DND-41 (cell line): ENCODE measurements around the gene ACBD6.

ENCODE experiments used
- ATAC-seq: fragments of 200-7000 bp; cut with Tn5 transposase; 3 replicates; pipeline ENCODE4 v1.9.1; 2021; ENCODE audit warnings: low read depth; ENCODE audit not compliant: insufficient read depth
- DNase-seq: peaks from one replicate; pipeline ENCODE4 v3.0.0-alpha.2; 2020
- H2AFZ ChIP-seq: 2 replicates; pipeline ENCODE4 v1.6.0; 2012; ENCODE audit warnings: low read depth, low read length
- H3K27ac ChIP-seq: 2 replicates; pipeline ENCODE4 v1.5.1; 2012; ENCODE audit warnings: low read length, inconsistent platforms
- H3K27me3 ChIP-seq: fragments of 200-600 bp; sonication (generic); 2 replicates; pipeline ENCODE4 v1.6.0; 2012; ENCODE audit warnings: low read length, mild to moderate bottlenecking, inconsistent platforms; ENCODE audit not compliant: insufficient read depth, poor library complexity
- H3K36me3 ChIP-seq: 2 replicates; pipeline ENCODE4 v1.5.1; 2012; ENCODE audit warnings: low read length, inconsistent platforms; ENCODE audit not compliant: insufficient read depth
- H3K4me1 ChIP-seq: 2 replicates; pipeline ENCODE4 v1.5.1; 2012; ENCODE audit warnings: mild to moderate bottlenecking, low read length; ENCODE audit not compliant: insufficient read depth
- H3K4me2 ChIP-seq: 2 replicates; pipeline ENCODE4 v1.6.0; 2012; ENCODE audit warnings: mild to moderate bottlenecking, moderate library complexity, low read length, inconsistent platforms; ENCODE audit not compliant: insufficient read depth
- H3K4me3 ChIP-seq, 2 experiments: fragments of 200-600 bp in 1 of 2; shearing (Covaris generic) in 1 of 2; 2 replicates each; pipeline ENCODE4 v1.5.1; 2012 to 2016; ENCODE audit warnings: inconsistent platforms in 2 of 2, low read length in 2 of 2, mild to moderate bottlenecking in 2 of 2, low read depth in 1 of 2, moderate library complexity in 1 of 2
- H3K79me2 ChIP-seq: 2 replicates; pipeline ENCODE4 v1.6.0; 2012; ENCODE audit warnings: low read length, inconsistent platforms; ENCODE audit not compliant: insufficient read depth
- H3K9ac ChIP-seq: 2 replicates; pipeline ENCODE4 v1.6.0; 2012; ENCODE audit warnings: low read depth, mild to moderate bottlenecking, inconsistent platforms, low read length, moderate library complexity
- H3K9me3 ChIP-seq: 2 replicates; pipeline ENCODE4 v1.5.1; 2012; ENCODE audit warnings: low read length, moderate library complexity, mild to moderate bottlenecking, inconsistent platforms; ENCODE audit not compliant: insufficient read depth, severe bottlenecking
- H4K20me1 ChIP-seq: 2 replicates; pipeline ENCODE4 v1.6.0; 2012; ENCODE audit warnings: low read length; ENCODE audit not compliant: insufficient read depth
- EZH2 ChIP-seq: IDR thresholded peaks from 3 replicates; pipeline ENCODE4 v1.6.1; 2012; ENCODE audit warnings: borderline replicate concordance, low read depth, mild to moderate bottlenecking, moderate library complexity, low read length, inconsistent platforms; ENCODE audit not compliant: severe bottlenecking
- TF ChIP-seq, protein P1 (sequence below): IDR thresholded peaks from 2 replicates; pipeline ENCODE4 v1.5.1; 2012; ENCODE audit warnings: borderline replicate concordance, low read length, moderate library complexity, mild to moderate bottlenecking; ENCODE audit not compliant: poor library complexity, severe bottlenecking; ENCODE audit errors: extremely low read depth

Gene ACBD6

DNA sequence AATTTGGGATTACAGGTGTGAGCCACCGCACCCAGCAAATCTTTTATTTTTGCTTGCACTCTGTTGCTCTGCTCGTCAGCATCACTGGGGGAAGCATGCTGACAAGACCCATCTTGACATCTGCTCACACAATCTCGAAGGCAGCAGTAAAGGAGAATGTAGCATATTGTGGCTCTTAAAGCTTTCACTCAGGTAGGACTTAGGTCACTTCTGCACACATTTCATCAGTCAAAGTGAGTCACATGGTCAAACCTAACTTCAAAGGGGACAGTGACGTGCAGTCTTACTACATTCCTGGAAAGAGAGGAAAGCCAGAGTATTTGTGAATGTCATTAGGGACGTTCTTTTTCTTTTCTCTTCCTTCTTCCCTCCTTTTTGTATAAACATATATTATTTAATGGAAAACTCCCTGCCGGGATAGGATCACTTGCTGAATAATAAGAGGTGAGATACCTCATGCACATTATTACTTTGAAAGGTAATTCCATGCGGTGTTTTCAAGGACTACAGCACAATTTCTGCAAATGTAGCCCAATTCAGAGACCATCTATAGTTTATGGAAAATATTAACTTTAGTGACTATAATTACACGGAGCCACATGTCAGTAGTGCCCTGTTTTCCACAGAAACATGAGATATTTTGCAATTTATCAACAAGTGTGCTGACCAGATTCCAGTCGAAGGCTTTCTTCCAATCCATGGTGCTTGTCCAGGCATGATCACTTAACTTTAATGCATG is 19.3 kb upstream of the ACBD6 start:
- Histone ChIP-seq H4K20me1 (no peaks in the 10 kb centered on the region), H3K4me1 (no peaks in the 10 kb centered on the region), H3K4me2 (no peak overlapping the region), H3K9me3 (no peaks in the 10 kb centered on the region), H3K27me3 (no peaks in the 10 kb centered on the region), H3K27ac (no peak overlapping the region), H3K79me2 (no peaks in the 10 kb centered on the region), H3K9ac (no peak overlapping the region), H3K4me3 (no peak overlapping the region), H2AFZ (no peak overlapping the region), H3K36me3 (no peaks in the 10 kb centered on the region)
- DNase-seq (no peak), ATAC-seq (no peak)
- no peak for TF ChIP-seq EZH2
- TF ChIP-seq, protein P1, sequence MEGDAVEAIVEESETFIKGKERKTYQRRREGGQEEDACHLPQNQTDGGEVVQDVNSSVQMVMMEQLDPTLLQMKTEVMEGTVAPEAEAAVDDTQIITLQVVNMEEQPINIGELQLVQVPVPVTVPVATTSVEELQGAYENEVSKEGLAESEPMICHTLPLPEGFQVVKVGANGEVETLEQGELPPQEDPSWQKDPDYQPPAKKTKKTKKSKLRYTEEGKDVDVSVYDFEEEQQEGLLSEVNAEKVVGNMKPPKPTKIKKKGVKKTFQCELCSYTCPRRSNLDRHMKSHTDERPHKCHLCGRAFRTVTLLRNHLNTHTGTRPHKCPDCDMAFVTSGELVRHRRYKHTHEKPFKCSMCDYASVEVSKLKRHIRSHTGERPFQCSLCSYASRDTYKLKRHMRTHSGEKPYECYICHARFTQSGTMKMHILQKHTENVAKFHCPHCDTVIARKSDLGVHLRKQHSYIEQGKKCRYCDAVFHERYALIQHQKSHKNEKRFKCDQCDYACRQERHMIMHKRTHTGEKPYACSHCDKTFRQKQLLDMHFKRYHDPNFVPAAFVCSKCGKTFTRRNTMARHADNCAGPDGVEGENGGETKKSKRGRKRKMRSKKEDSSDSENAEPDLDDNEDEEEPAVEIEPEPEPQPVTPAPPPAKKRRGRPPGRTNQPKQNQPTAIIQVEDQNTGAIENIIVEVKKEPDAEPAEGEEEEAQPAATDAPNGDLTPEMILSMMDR, result no peak

DNA sequence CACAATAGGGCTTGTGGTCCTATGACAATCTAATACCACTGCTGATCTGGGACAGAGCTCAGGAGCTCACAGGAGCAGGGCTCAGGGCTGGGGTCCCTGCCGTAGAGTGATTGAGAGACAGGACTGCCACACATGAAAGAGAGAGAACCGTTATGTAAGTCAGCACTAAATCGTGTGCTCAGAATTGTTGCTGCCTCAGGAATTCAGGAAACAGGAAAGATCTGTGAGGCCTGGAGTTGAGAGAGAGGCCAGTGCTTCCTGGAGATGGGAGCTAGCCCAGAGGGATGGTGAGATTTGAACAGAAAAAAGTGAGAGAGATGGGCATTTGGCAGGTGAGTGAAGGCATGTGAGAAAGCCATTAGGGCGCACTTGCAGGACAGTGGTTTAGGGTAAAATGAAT is 17.5 kb upstream of the ACBD6 start:
- no peaks in the 10 kb centered on the region for H4K20me1 ChIP-seq
- H3K79me2 ChIP-seq, result no peaks in the 10 kb centered on the region
- no peak overlapping the region for H3K9ac ChIP-seq
- ATAC-seq (no peak), DNase-seq (no peak)
- no peak overlapping the region for H3K4me2 ChIP-seq
- TF ChIP-seq, protein P1, result no peak
- TF ChIP-seq EZH2, result no peak
- H3K4me1 ChIP-seq, result peaks cover 8% of the 10 kb centered on the region; the same call in 1 of the 2 replicates
- H3K27me3 ChIP-seq, result no peaks in the 10 kb centered on the region
- H3K9me3 ChIP-seq, result no peaks in the 10 kb centered on the region
- no peak overlapping the region for H2AFZ ChIP-seq
- no peak overlapping the region for H3K4me3 ChIP-seq
- no peak overlapping the region for H3K27ac ChIP-seq
- no peaks in the 10 kb centered on the region for H3K36me3 ChIP-seq

DNA sequence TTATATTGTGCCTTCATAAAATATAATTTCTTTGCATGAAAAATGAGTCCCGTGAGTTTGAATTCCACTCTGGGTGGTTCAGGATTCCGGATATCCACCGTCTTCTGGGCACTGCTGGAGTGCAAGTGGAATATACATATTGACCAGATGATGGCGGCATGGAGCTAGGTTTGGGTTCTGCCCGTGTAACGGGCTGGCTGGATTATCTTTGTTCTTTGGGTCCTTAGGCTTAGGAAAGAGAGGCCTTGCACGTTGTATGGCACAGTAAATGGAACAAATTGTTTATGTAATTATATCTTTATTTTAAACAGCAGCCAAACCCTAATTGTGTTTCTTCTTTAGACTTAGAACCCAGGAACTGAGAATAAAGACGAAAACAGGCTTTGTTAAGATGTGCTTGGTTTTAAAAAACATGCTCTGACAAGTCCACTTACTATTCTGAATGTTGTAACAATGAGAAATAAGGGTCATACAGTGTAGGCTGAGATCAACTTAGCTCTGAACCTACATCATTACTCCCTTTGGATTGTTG is 13.5 kb upstream of the ACBD6 start:
- ATAC-seq (peak; percentile 100), DNase-seq (peak; percentile 77)
- Histone ChIP-seq H3K9ac (no peak overlapping the region), H3K27ac (no peak overlapping the region), H3K36me3 (no peaks in the 10 kb centered on the region), H3K4me1 (peaks cover 8% of the 10 kb centered on the region; the same call in 1 of the 2 replicates), H3K4me2 (peak overlapping the region; percentile 4; the same call in 1 of the 2 replicates), H3K4me3 (no peak overlapping the region), H3K9me3 (no peaks in the 10 kb centered on the region), H2AFZ (peak overlapping the region; percentile 33), H4K20me1 (no peaks in the 10 kb centered on the region), H3K27me3 (no peaks in the 10 kb centered on the region), H3K79me2 (no peaks in the 10 kb centered on the region)
- TF ChIP-seq, protein P1, result peak; percentile 94
- no peak for TF ChIP-seq EZH2
